Right lobe of liver (tissue), 6 donors: ENCODE data around the gene GHR. TPM values are rescaled to one million over a fixed set of nuclear protein-coding genes. Genes with fewer than 3 reads are reported as not detected.

ENCODE experiments used
- ATAC-seq, 4 donors: fragments of 200-7000 bp; cut with Tn5 transposase; one replicate each; pipeline ENCODE4 v1.9.1; 2020; ENCODE audit warnings: mild to moderate bottlenecking in 4 of 4, moderate library complexity in 4 of 4
- DNase-seq, 3 donors: peaks; one replicate each; pipeline ENCODE4 v3.0.0-alpha.2; 2020
- H3K27ac ChIP-seq, 3 donors: fragments of 200-600 bp; one replicate each; pipeline ENCODE4 v1.8.0; 2022
- H3K27me3 ChIP-seq, 2 donors: fragments of 200-600 bp; one replicate each; pipeline ENCODE4 v1.8.0; 2022
- H3K36me3 ChIP-seq, 4 donors: fragments of 200-600 bp; sonication (generic) in 1 of 4; one replicate each; pipeline versions ENCODE4 v1.5.1 to v1.8.0; 2017 to 2022; ENCODE audit warnings: control low read depth in 1 of 4
- H3K4me1 ChIP-seq, 4 donors: fragments of 200-600 bp; sonication (generic) in 1 of 4; one replicate each; pipeline versions ENCODE4 v1.5.1 to v1.8.0; 2017 to 2022; ENCODE audit warnings: control low read depth in 1 of 4
- H3K4me3 ChIP-seq, 3 donors: fragments of 200-600 bp; one replicate each; pipeline ENCODE4 v1.8.0; 2022
- H3K9me3 ChIP-seq, 4 donors: fragments of 200-600 bp; sonication (generic) in 1 of 4; one replicate each; pipeline versions ENCODE4 v1.5.1 to v1.8.0; 2017 to 2022; ENCODE audit warnings: control low read depth in 1 of 4
- CTCF ChIP-seq, 4 donors: fragments of 200-600 bp in 3 of 4; fragments of 450-650 bp in 1 of 4; IDR thresholded peaks; one replicate each; pipeline versions ENCODE4 v1.5.1 to v1.8.0; 2016 to 2022; ENCODE audit warnings: antibody characterized with exemption in 4 of 4, mild to moderate bottlenecking in 2 of 4
- POLR2A ChIP-seq: fragments of 450-650 bp; IDR thresholded peaks from one replicate; pipeline ENCODE4 v1.6.1; 2017; ENCODE audit warnings: antibody characterized with exemption, mild to moderate bottlenecking
- WGBS: methylation state at CpG from one replicate; pipeline ENCODE4 v1.1.6; 2018; ENCODE audit warnings: low coverage, low lambda C conversion rate; ENCODE audit not compliant: insufficient coverage; ENCODE audit errors: missing lambda C conversion rate; 5-methylcytosine and 5-hydroxymethylcytosine counted together
- intact Hi-C, 2 donors: fragments of 100-400 bp; cut with DNase I; formaldehyde crosslinking; loops; one replicate each; pipeline versions ENCODE4 v1.11.2 to v1.14.1; 2022
- total RNA-seq, 6 experiments: library from RNA; depleted of rRNA in 2 of 6; stranded (reverse); fragments of >200 nt in 2 of 6; fragmentation: NEBNext Ultra II Directional in 3 of 6; extraction: Animal tissue kit (Norgen Biotek cat#: 25700) in 3 of 6; gene quantifications; one replicate each; pipeline versions ENCODE4 v1.1.0 to v1.2.4, GENCODE V29; 2016 to 2023
- donor health status: DM: no; HTN: yes; CAD: no.
- donor health status: DM: no; HTN: no; CAD: no.
- donor health status: DM: no; HTN: no; CAD: no.
- donor health status: DM: no; HTN: yes; CAD: no.
- donor health status: DM: no; HTN: yes; CAD: no.

Gene GHR
- total RNA-seq, 6 experiments from 2014 or later = 25.9 to 90.7 (median 71.9) TPM

- H3K4me1 ChIP-seq = no peaks in the 10 kb centered on the region
- no peaks in the 10 kb centered on the region for H3K9me3 ChIP-seq
- intact Hi-C loops = no loop called here
- no peak overlapping the region for H3K4me3 ChIP-seq
- no peak overlapping the region for H3K27ac ChIP-seq
- no peak for ATAC-seq
- TF ChIP-seq POLR2A = no peak
- no peak for TF ChIP-seq CTCF (IDR thresholded peaks at IDR 0.05)
- 87% methylated on average over 2 of the region's 2 CpGs for whole genome bisulfite sequencing
- no peaks in the 10 kb centered on the region for H3K36me3 ChIP-seq
- no peaks in the 10 kb centered on the region for H3K27me3 ChIP-seq
- DNase-seq = no peak
Observed at GRCh38 chr5:42668254-42668653, 245.0 kb downstream of the GHR start.

- Histone ChIP-seq H3K4me1 (no peaks in the 10 kb centered on the region), H3K27ac (no peak overlapping the region), H3K4me3 (no peak overlapping the region), H3K9me3 (no peaks in the 10 kb centered on the region), H3K27me3 (no peaks in the 10 kb centered on the region), H3K36me3 (no peaks in the 10 kb centered on the region)
- intact Hi-C loops = no loop called here
- DNase-seq (no peak), ATAC-seq (no peak)
- TF ChIP-seq CTCF (IDR thresholded peaks at IDR 0.05) (no peak), POLR2A (no peak)
- 97% methylated on average over 4 of the region's 4 CpGs for WGBS
Observed at GRCh38 chr5:42672925-42673324, 249.7 kb downstream of the GHR start.

- intact Hi-C loops = no loop called here
- no peaks in the 10 kb centered on the region for H3K36me3 ChIP-seq
- no peak overlapping the region for H3K4me3 ChIP-seq
- no peaks in the 10 kb centered on the region for H3K4me1 ChIP-seq
- H3K27me3 ChIP-seq = no peaks in the 10 kb centered on the region
- H3K27ac ChIP-seq = no peak overlapping the region
- TF ChIP-seq POLR2A = no peak
- TF ChIP-seq CTCF (IDR thresholded peaks at IDR 0.05) = no peak
- ATAC-seq (no peak), DNase-seq (no peak)
- no peaks in the 10 kb centered on the region for H3K9me3 ChIP-seq
Observed at GRCh38 chr5:42675602-42676001, 252.4 kb downstream of the GHR start.

GRCh38 chr5:42676362-42676761, 253.1 kb downstream of the GHR start:
- Histone ChIP-seq H3K27ac (no peak overlapping the region), H3K36me3 (no peaks in the 10 kb centered on the region), H3K4me1 (no peaks in the 10 kb centered on the region), H3K27me3 (no peaks in the 10 kb centered on the region), H3K9me3 (no peaks in the 10 kb centered on the region), H3K4me3 (no peak overlapping the region)
- DNase-seq (no peak), ATAC-seq (no peak)
- intact Hi-C loops = no loop called here
- WGBS = 63% methylated on average over 1 of the region's 1 CpG
- TF ChIP-seq POLR2A = no peak
- no peak for TF ChIP-seq CTCF (IDR thresholded peaks at IDR 0.05)

- Histone ChIP-seq H3K27me3 (no peaks in the 10 kb centered on the region), H3K4me3 (no peak overlapping the region), H3K4me1 (no peaks in the 10 kb centered on the region), H3K27ac (no peak overlapping the region), H3K9me3 (no peaks in the 10 kb centered on the region), H3K36me3 (no peaks in the 10 kb centered on the region)
- no peak for DNase-seq
- no peak for TF ChIP-seq POLR2A
- no peak for TF ChIP-seq CTCF (IDR thresholded peaks at IDR 0.05)
- 68% methylated on average over 5 of the region's 5 CpGs for WGBS
- intact Hi-C loops = no loop called here
- ATAC-seq = no peak
Observed at GRCh38 chr5:42677156-42677842, 254.1 kb downstream of the GHR start.
